Measurements from ENCODE around the gene SGK1. TPM values are rescaled to one million over a fixed set of nuclear protein-coding genes. Genes with fewer than 3 reads are reported as not detected.
A peak's percentile ranks its signal among the peaks of the same experiment; 100 is the strongest.
"Not testable (repeated sequence)": the region's sequence is repeated elsewhere in the genome, so short reads cannot be mapped to it uniquely, and the experiment has no call there.

The SGK1 gene
- total RNA-seq, 1 donor from 2014 or later = 50.2 TPM

- H3K27me3 Mint-ChIP-seq (ENCODE audit: insufficient read depth) = no peaks in the 10 kb centered on the region
- no peak overlapping the region for H3K27ac Mint-ChIP-seq
- no peak for DNase-seq (ENCODE audit: low spot score)
- no peak overlapping the region for H3K4me3 Mint-ChIP-seq
- peaks cover 14% of the 10 kb centered on the region for H3K4me1 Mint-ChIP-seq (ENCODE audit: low read depth)
- intact Hi-C loops (cut with micrococcal nuclease) = no loop called here
- H3K36me3 Mint-ChIP-seq (ENCODE audit: low read depth) = peaks cover 5% of the 10 kb centered on the region
- H3K9me3 Mint-ChIP-seq = no peaks in the 10 kb centered on the region
Measured at GRCh38 chr6:134345789-134346188, 27.9 kb upstream of the SGK1 start.

- no peaks in the 10 kb centered on the region for H3K27me3 Mint-ChIP-seq (ENCODE audit: insufficient read depth)
- no peaks in the 10 kb centered on the region for H3K9me3 Mint-ChIP-seq
- intact Hi-C loops (cut with micrococcal nuclease) = no loop called here
- no peak for DNase-seq (ENCODE audit: low spot score)
- peaks cover 5% of the 10 kb centered on the region for H3K36me3 Mint-ChIP-seq (ENCODE audit: low read depth)
- no peak overlapping the region for H3K4me3 Mint-ChIP-seq
- H3K27ac Mint-ChIP-seq = no peak overlapping the region
- H3K4me1 Mint-ChIP-seq (ENCODE audit: low read depth) = peaks cover 14% of the 10 kb centered on the region
Measured at GRCh38 chr6:134343066-134343465, 25.2 kb upstream of the SGK1 start.

- DNase-seq (ENCODE audit: low spot score) = no peak
- intact Hi-C loops (cut with micrococcal nuclease) = no loop called here
- no peaks in the 10 kb centered on the region for H3K9me3 Mint-ChIP-seq
- H3K4me1 Mint-ChIP-seq (ENCODE audit: low read depth) = peaks cover 19% of the 10 kb centered on the region
- H3K27ac Mint-ChIP-seq = no peak overlapping the region
- H3K36me3 Mint-ChIP-seq (ENCODE audit: low read depth) = peaks cover 5% of the 10 kb centered on the region
- no peaks in the 10 kb centered on the region for H3K27me3 Mint-ChIP-seq (ENCODE audit: insufficient read depth)
- no peak overlapping the region for H3K4me3 Mint-ChIP-seq
Measured at GRCh38 chr6:134341999-134342567, 24.2 kb upstream of the SGK1 start.

- intact Hi-C loops (cut with micrococcal nuclease) = no loop called here
- H3K9me3 Mint-ChIP-seq = no peaks in the 10 kb centered on the region
Measured at GRCh38 chr6:134340179-134340975, 22.5 kb upstream of the SGK1 start.

GRCh38 chr6:134339216-134339615 lies 21.3 kb upstream of the SGK1 start:
- no peak for DNase-seq (ENCODE audit: low spot score)
- peaks cover 5% of the 10 kb centered on the region for H3K36me3 Mint-ChIP-seq (ENCODE audit: low read depth)
- H3K4me1 Mint-ChIP-seq (ENCODE audit: low read depth) = peaks cover 5% of the 10 kb centered on the region
- H3K9me3 Mint-ChIP-seq = no peaks in the 10 kb centered on the region
- H3K4me3 Mint-ChIP-seq = no peak overlapping the region
- no peak overlapping the region for H3K27ac Mint-ChIP-seq
- no peaks in the 10 kb centered on the region for H3K27me3 Mint-ChIP-seq (ENCODE audit: insufficient read depth)
- intact Hi-C loops (cut with micrococcal nuclease) = no loop called here

More at GRCh38 chr6:134340179-134340975, 22.5 kb upstream of the SGK1 start:
- H3K4me1 Mint-ChIP-seq (ENCODE audit: low read depth) = peaks cover 5% of the 10 kb centered on the region
- H3K27me3 Mint-ChIP-seq (ENCODE audit: insufficient read depth) = no peaks in the 10 kb centered on the region
- no peak overlapping the region for H3K27ac Mint-ChIP-seq
- no peak overlapping the region for H3K4me3 Mint-ChIP-seq
- no peak for DNase-seq (ENCODE audit: low spot score)
- H3K36me3 Mint-ChIP-seq (ENCODE audit: low read depth) = peaks cover 5% of the 10 kb centered on the region

GRCh38 chr6:134331256-134331655 lies 13.3 kb upstream of the SGK1 start:
- intact Hi-C loops (cut with micrococcal nuclease) = no loop called here
- peaks cover 4% of the 10 kb centered on the region for H3K27me3 Mint-ChIP-seq (ENCODE audit: insufficient read depth)
- H3K4me3 Mint-ChIP-seq = no peak overlapping the region
- DNase-seq (ENCODE audit: low spot score) = no peak
- H3K27ac Mint-ChIP-seq = no peak overlapping the region
- peaks cover 8% of the 10 kb centered on the region for H3K4me1 Mint-ChIP-seq (ENCODE audit: low read depth)
- peaks cover 2% of the 10 kb centered on the region for H3K9me3 Mint-ChIP-seq
- peaks cover 2% of the 10 kb centered on the region for H3K36me3 Mint-ChIP-seq (ENCODE audit: low read depth)

- Mint-ChIP-seq H3K27me3 (ENCODE audit: insufficient read depth) (peaks cover 4% of the 10 kb centered on the region), H3K4me3 (no peak overlapping the region), H3K9me3 (peaks cover 8% of the 10 kb centered on the region), H3K27ac (no peak overlapping the region), H3K36me3 (ENCODE audit: low read depth) (peaks cover 2% of the 10 kb centered on the region), H3K4me1 (ENCODE audit: low read depth) (peaks cover 8% of the 10 kb centered on the region)
- intact Hi-C loops (cut with micrococcal nuclease) = no loop called here
- DNase-seq (ENCODE audit: low spot score) = no peak
Measured at GRCh38 chr6:134330555-134330954, 12.6 kb upstream of the SGK1 start.

- peaks cover 22% of the 10 kb centered on the region for H3K9me3 Mint-ChIP-seq
- intact Hi-C loops (cut with micrococcal nuclease) = no loop called here
- H3K27ac Mint-ChIP-seq = no peak overlapping the region
- peaks cover 4% of the 10 kb centered on the region for H3K27me3 Mint-ChIP-seq (ENCODE audit: insufficient read depth)
- DNase-seq (ENCODE audit: low spot score) = no peak
- H3K4me1 Mint-ChIP-seq (ENCODE audit: low read depth) = peaks cover 18% of the 10 kb centered on the region
- no peak overlapping the region for H3K4me3 Mint-ChIP-seq
- H3K36me3 Mint-ChIP-seq (ENCODE audit: low read depth) = peaks cover 2% of the 10 kb centered on the region
Measured at GRCh38 chr6:134328792-134329191, 10.9 kb upstream of the SGK1 start.

GRCh38 chr6:134328138-134328537 lies 10.2 kb upstream of the SGK1 start:
- Mint-ChIP-seq H3K27ac (no peak overlapping the region), H3K36me3 (ENCODE audit: low read depth) (peaks cover 2% of the 10 kb centered on the region), H3K4me1 (ENCODE audit: low read depth) (peaks cover 21% of the 10 kb centered on the region), H3K27me3 (ENCODE audit: insufficient read depth) (peaks cover 4% of the 10 kb centered on the region), H3K4me3 (no peak overlapping the region), H3K9me3 (peaks cover 22% of the 10 kb centered on the region)
- DNase-seq (ENCODE audit: low spot score) = no peak
- intact Hi-C loops (cut with micrococcal nuclease) = no loop called here

GRCh38 chr6:134326192-134326591 lies 8.3 kb upstream of the SGK1 start:
- H3K36me3 Mint-ChIP-seq (ENCODE audit: low read depth); H3K27me3 Mint-ChIP-seq (ENCODE audit: insufficient read depth); H3K4me3 Mint-ChIP-seq; DNase-seq (ENCODE audit: low spot score); H3K27ac Mint-ChIP-seq; intact Hi-C loops (cut with micrococcal nuclease): not testable (repeated sequence)
- Mint-ChIP-seq H3K4me1 (ENCODE audit: low read depth) (peaks cover 16% of the 10 kb centered on the region), H3K9me3 (peaks cover 22% of the 10 kb centered on the region)

- no peak for DNase-seq (ENCODE audit: low spot score)
- no peak overlapping the region for H3K27ac Mint-ChIP-seq
- H3K4me1 Mint-ChIP-seq (ENCODE audit: low read depth) = peaks cover 13% of the 10 kb centered on the region
- intact Hi-C loops (cut with micrococcal nuclease) = no loop called here
- H3K9me3 Mint-ChIP-seq = peaks cover 27% of the 10 kb centered on the region
- H3K36me3 Mint-ChIP-seq (ENCODE audit: low read depth) = peaks cover 1% of the 10 kb centered on the region
- H3K4me3 Mint-ChIP-seq = no peak overlapping the region
- peaks cover 4% of the 10 kb centered on the region for H3K27me3 Mint-ChIP-seq (ENCODE audit: insufficient read depth)
Measured at GRCh38 chr6:134324766-134325165, 6.9 kb upstream of the SGK1 start.

- Mint-ChIP-seq H3K27me3 (ENCODE audit: insufficient read depth) (peaks cover 4% of the 10 kb centered on the region), H3K9me3 (peaks cover 30% of the 10 kb centered on the region), H3K4me1 (ENCODE audit: low read depth) (peaks cover 13% of the 10 kb centered on the region), H3K36me3 (ENCODE audit: low read depth) (peaks cover 1% of the 10 kb centered on the region), H3K4me3 (no peak overlapping the region), H3K27ac (no peak overlapping the region)
- no peak for DNase-seq (ENCODE audit: low spot score)
- intact Hi-C loops (cut with micrococcal nuclease) = no loop called here
Measured at GRCh38 chr6:134324141-134324540, 6.2 kb upstream of the SGK1 start.

- Mint-ChIP-seq H3K4me1 (ENCODE audit: low read depth) (peaks cover 16% of the 10 kb centered on the region), H3K4me3 (no peak overlapping the region), H3K9me3 (peaks cover 34% of the 10 kb centered on the region), H3K36me3 (ENCODE audit: low read depth) (peaks cover 1% of the 10 kb centered on the region), H3K27me3 (ENCODE audit: insufficient read depth) (peaks cover 3% of the 10 kb centered on the region), H3K27ac (peak overlapping the region; percentile 37)
- intact Hi-C loops (cut with micrococcal nuclease) = no loop called here
- DNase-seq (ENCODE audit: low spot score) = no peak
Measured at GRCh38 chr6:134323698-134324097, 5.8 kb upstream of the SGK1 start.
